ENCODE measurements around the gene SESN1. TPM values are rescaled to one million over a fixed set of nuclear protein-coding genes. Genes with fewer than 3 reads are reported as not detected.

Gene SESN1
- total and polyA plus RNA-seq, 2 donors (not counting 1 experiment from before 2014, with no cell fraction given), result 16.2 to 28.6 TPM

DNA sequence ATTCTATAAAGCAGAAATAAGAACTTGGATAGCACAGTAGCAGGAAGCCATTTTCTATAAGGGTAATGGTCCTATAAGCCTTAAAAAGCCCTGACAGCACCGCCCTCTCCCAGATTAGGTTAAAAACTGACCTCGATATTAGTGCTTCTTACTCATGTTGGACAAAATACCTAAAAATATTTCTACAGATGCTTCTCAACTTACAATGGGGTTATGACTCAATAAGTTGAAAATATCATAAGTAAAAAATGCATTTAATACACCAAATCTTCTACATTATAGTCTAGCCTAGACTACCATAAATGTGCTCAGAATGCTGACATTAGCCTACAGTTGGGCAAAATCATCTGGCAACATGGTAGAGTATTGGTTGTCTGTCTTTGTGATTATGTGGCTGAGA lies 70.3 kb downstream of the SESN1 start:
- H3K4me3 Mint-ChIP-seq, result no peak overlapping the region
- DNase-seq, result no peak
- CTCF ChIA-PET, result no interaction called here

DNA sequence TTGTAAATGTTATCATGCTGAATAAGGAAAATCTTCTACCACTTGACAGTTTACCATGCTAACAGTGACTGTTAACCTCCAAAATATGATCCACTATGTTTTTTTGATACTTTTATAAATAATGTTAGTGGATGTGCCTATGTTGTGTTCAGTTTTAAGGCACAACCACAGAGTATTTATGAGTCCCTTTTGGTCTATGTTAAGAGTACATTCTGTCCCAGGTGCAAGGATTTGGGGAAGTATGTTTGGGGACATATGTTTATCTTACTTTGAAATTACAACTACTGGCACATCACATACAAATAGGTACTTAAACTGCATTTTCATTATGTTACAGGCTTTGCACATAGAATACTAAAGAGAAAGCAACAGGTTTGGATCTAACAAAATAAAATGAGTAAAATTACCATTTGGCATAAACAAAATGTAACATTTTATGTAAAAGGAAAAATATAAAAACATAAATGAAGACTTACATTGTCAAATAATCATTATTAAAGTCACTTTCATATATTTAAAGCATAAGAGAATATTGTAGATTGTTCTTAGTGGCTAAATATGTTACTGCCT lies 71.2 kb downstream of the SESN1 start:
- H3K9ac ChIP-seq (ENCODE audit: low read length), result no peak overlapping the region
- H3K4me3 Mint-ChIP-seq, result no peak overlapping the region
- no peaks in the 10 kb centered on the region for H3K36me3 ChIP-seq (replicated peaks in 1 of 2; ENCODE audit: control extremely low read depth in 1 of 2, control insufficient read depth in 1 of 2, extremely low read depth in 1 of 2, insufficient read depth in 2 of 2, low read length in 1 of 2)
- TF ChIP-seq CTCF (IDR thresholded peaks at IDR 0.05), result no peak
- TF ChIP-seq EZH2 (IDR thresholded peaks at IDR 0.05; ENCODE audit: borderline replicate concordance, insufficient read depth, low read depth, low read length, poor library complexity, severe bottlenecking), result no peak
- ChIA-PET POLR2A (no interaction called here), CTCF (interaction anchor here (0.5 kb wide), 1 partner anchor 12 kb away, joined by 3 read pairs; no protein-coding TSS in a partner anchor)
- no peak overlapping the region for H3K27ac Mint-ChIP-seq
- H3K4me3 ChIP-seq (ENCODE audit: control extremely low read depth in 1 of 5, extremely low read depth in 1 of 5, insufficient read depth in 1 of 5, low read depth in 2 of 5, low read length in 4 of 5), result no peak overlapping the region
- H4K20me1 ChIP-seq (ENCODE audit: control insufficient read depth, insufficient read depth, low read length, poor library complexity, severe bottlenecking), result no peaks in the 10 kb centered on the region
- peak overlapping the region in 1 of 2 donors; percentile 51 for H3K27ac ChIP-seq (ENCODE audit: low read length in 2 of 2)
- H3K79me2 ChIP-seq (ENCODE audit: control insufficient read depth, insufficient read depth, low read length), result no peaks in the 10 kb centered on the region
- H3K27me3 Mint-ChIP-seq, result no peaks in the 10 kb centered on the region
- intact Hi-C loops (cut with micrococcal nuclease), result no loop called here
- H2AFZ ChIP-seq (ENCODE audit: insufficient read depth, low read depth, low read length, poor library complexity, severe bottlenecking), result peak overlapping the region; percentile 5
- H3K4me2 ChIP-seq (replicated peaks; ENCODE audit: low read depth, low read length, poor library complexity, severe bottlenecking), result peak overlapping the region; percentile 7
- no peaks in the 10 kb centered on the region for H3K9me3 Mint-ChIP-seq (ENCODE audit: insufficient read depth)
- DNase-seq (no peak), ATAC-seq (ENCODE audit: low read depth) (no peak)
- no peaks in the 10 kb centered on the region for H3K27me3 ChIP-seq (replicated peaks in 1 of 4; ENCODE audit: control extremely low read depth in 1 of 4, control insufficient read depth in 3 of 4, insufficient read depth in 4 of 4, low read length in 3 of 4)
- no peaks in the 10 kb centered on the region for H3K9me3 ChIP-seq (ENCODE audit: control extremely low read depth in 1 of 3, control insufficient read depth in 2 of 3, insufficient read depth in 1 of 3, low read length in 2 of 3)
- peaks cover 6 to 35% of the 10 kb centered on the region in 2 donors for H3K4me1 ChIP-seq (ENCODE audit: control insufficient read depth in 2 of 2, insufficient read depth in 2 of 2, low read length in 2 of 2)
- peaks cover 37% of the 10 kb centered on the region for H3K4me1 Mint-ChIP-seq

More for the DNA sequence above, 70.3 kb downstream of the SESN1 start:
- H3K4me1 Mint-ChIP-seq, result peaks cover 33% of the 10 kb centered on the region
- intact Hi-C loops (cut with micrococcal nuclease), result no loop called here
- no peaks in the 10 kb centered on the region for H3K27me3 ChIP-seq (replicated peaks in 1 of 4; ENCODE audit: control extremely low read depth in 1 of 4, control insufficient read depth in 3 of 4, insufficient read depth in 4 of 4, low read length in 3 of 4)
- no peaks in the 10 kb centered on the region for H3K27me3 Mint-ChIP-seq
- TF ChIP-seq CTCF (IDR thresholded peaks at IDR 0.05) (no peak), EZH2 (IDR thresholded peaks at IDR 0.05; ENCODE audit: borderline replicate concordance, insufficient read depth, low read depth, low read length, poor library complexity, severe bottlenecking) (no peak)
- H3K4me2 ChIP-seq (replicated peaks; ENCODE audit: low read depth, low read length, poor library complexity, severe bottlenecking), result no peak overlapping the region
- H4K20me1 ChIP-seq (ENCODE audit: control insufficient read depth, insufficient read depth, low read length, poor library complexity, severe bottlenecking), result no peaks in the 10 kb centered on the region
- ATAC-seq (ENCODE audit: low read depth), result no peak
- no peaks in the 10 kb centered on the region for H3K36me3 ChIP-seq (replicated peaks in 1 of 2; ENCODE audit: control extremely low read depth in 1 of 2, control insufficient read depth in 1 of 2, extremely low read depth in 1 of 2, insufficient read depth in 2 of 2, low read length in 1 of 2)
- POLR2A ChIA-PET, result no interaction called here
- no peaks in the 10 kb centered on the region for H3K79me2 ChIP-seq (ENCODE audit: control insufficient read depth, insufficient read depth, low read length)
- no peaks in the 10 kb centered on the region for H3K9me3 ChIP-seq (ENCODE audit: control extremely low read depth in 1 of 3, control insufficient read depth in 2 of 3, insufficient read depth in 1 of 3, low read length in 2 of 3)
- H3K4me3 ChIP-seq (ENCODE audit: control extremely low read depth in 1 of 5, extremely low read depth in 1 of 5, insufficient read depth in 1 of 5, low read depth in 2 of 5, low read length in 4 of 5), result no peak overlapping the region
- no peak overlapping the region for H3K27ac ChIP-seq (ENCODE audit: low read length in 2 of 2)
- no peak overlapping the region for H3K9ac ChIP-seq (ENCODE audit: low read length)
- no peak overlapping the region for H2AFZ ChIP-seq (ENCODE audit: insufficient read depth, low read depth, low read length, poor library complexity, severe bottlenecking)
- no peak overlapping the region for H3K27ac Mint-ChIP-seq
- no peaks in the 10 kb centered on the region for H3K9me3 Mint-ChIP-seq (ENCODE audit: insufficient read depth)
- WGBS (ENCODE audit: insufficient coverage), result no CpG with 5 or more reads among the region's 2 CpGs
- peaks cover 6 to 32% of the 10 kb centered on the region in 2 donors for H3K4me1 ChIP-seq (ENCODE audit: control insufficient read depth in 2 of 2, insufficient read depth in 2 of 2, low read length in 2 of 2)
